Skin epidermis (tissue), 12 donors: ENCODE data around the gene CAMK1.

ENCODE experiments used
- H3K27ac ChIP-seq, 21 experiments: fragments of 200-600 bp; sonication (generic) in 11 of 21; one replicate each; pipeline ENCODE4 v1.5.0; 2020; ENCODE audit warnings: mild to moderate bottlenecking in 3 of 21, inconsistent platforms in 2 of 21, moderate library complexity in 2 of 21
- H3K4me3 ChIP-seq, 7 experiments: fragments of 200-600 bp; sonication (generic) in 2 of 7; one replicate each; pipeline ENCODE4 v1.5.0; 2020; ENCODE audit warnings: inconsistent platforms in 2 of 7, mild to moderate bottlenecking in 2 of 7, moderate library complexity in 1 of 7

Gene CAMK1

DNA sequence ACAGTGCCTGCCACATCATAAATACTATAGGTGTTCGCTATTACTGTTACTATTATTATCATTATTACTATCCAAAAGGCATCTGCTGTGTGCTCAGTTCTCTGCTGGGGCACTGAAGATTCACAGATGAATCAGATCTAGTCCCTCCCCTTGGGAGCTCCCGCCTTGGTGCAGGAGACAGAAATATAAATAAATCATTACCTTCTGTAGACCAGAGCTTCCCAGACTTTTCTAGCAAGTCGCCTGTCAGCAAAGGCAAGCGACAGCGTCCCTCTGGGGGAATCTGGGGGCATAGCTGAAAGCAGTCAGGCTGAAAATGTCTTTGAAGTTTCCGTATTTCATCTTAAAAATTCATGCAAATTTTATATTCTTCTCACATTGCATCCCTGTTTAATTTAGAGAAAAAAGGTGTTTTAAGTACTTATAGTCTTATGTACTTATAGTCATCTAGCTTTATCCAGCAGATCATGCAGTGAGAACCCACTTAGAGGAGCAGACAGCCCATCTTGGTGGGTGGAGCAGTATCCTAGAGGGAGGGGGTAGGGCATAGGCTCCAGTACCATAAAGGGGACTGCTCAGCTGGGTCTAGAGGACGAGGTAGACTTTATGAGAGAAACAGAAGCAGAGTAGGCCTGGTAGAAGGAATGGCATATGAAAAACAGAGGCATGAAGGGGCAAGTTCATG, 48.6 kb downstream of the CAMK1 start:
- H3K27ac ChIP-seq, result no peak overlapping the region

DNA sequence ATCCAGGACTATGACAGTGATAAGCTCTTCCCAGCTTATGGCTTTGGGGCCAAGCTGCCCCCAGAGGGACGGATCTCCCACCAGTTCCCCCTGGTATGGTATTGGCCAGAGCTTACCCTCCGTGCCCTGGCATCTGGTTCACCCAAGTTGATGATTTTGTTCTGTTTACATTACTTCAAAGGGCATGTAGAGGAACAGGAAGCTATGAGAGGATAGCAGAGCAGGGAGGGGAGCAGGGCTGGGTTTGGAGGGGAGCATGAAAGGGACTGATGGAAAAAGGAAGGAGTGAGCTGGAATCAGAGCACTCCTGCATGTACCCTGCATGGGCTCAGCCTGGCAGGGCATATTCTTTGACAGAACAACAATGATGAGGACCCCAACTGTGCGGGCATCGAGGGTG, 51.6 kb downstream of the CAMK1 start:
- no peak overlapping the region for H3K27ac ChIP-seq

More for the DNA sequence above, 48.6 kb downstream of the CAMK1 start:
- no peak overlapping the region for H3K4me3 ChIP-seq

DNA sequence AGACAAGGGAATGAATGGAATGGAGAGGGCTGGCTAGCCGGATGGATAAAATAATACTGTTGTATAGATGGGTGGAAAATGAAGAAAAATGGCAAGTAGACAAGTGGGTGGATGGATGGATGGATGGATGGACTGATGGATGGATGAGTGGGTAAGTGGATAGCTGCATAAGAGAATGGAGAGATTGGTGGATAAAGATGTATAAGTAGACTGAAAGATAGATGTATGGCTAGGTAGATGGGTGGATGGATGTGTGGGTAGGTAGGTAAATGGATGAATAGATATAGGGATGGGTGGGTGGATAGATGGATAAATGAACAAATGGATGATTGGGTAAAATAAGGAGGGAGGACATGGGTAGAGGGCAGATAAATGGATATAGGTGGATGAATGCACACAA, 52.2 kb downstream of the CAMK1 start:
- Histone ChIP-seq H3K4me3 (no peak overlapping the region), H3K27ac (no peak overlapping the region)

More for the DNA sequence above, 51.6 kb downstream of the CAMK1 start:
- no peak overlapping the region for H3K4me3 ChIP-seq

DNA sequence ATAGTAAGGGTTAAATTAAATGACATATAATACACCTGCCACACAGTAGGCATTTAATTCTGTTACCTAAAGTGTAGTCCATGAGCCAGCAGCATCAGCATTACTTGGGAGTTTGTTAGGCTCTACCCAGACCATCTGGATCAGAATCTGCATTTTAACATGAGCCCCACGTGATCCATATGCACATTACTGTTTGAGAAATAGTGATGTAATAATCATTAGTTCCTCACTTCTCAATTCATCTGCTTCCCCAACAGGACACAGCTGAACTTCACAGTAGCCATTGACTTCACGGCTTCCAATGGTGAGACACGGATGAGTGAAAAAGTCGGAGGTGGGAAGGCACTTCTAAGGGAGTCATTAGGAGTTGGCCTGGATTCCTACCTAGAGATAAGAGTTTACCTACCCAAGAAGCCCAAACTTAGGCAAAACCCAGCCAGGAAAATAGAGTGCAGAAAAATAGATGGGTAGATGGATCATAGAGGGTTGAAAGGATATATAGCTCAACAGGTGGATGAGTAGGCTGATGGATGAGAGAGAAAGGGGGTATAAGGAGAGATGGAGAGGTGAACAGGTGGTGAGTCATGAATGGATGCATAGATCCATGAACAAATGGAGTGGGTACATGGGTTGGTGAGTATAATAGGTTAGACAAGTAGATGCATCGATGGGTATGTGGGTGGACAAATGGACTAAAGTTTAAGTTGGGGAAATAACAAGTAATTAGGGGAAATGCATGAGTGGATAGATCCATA, 52.8 kb downstream of the CAMK1 start:
- H3K27ac ChIP-seq, result peak overlapping the region in 1 of 21 experiments; percentile 56
- H3K4me3 ChIP-seq, result no peak overlapping the region

DNA sequence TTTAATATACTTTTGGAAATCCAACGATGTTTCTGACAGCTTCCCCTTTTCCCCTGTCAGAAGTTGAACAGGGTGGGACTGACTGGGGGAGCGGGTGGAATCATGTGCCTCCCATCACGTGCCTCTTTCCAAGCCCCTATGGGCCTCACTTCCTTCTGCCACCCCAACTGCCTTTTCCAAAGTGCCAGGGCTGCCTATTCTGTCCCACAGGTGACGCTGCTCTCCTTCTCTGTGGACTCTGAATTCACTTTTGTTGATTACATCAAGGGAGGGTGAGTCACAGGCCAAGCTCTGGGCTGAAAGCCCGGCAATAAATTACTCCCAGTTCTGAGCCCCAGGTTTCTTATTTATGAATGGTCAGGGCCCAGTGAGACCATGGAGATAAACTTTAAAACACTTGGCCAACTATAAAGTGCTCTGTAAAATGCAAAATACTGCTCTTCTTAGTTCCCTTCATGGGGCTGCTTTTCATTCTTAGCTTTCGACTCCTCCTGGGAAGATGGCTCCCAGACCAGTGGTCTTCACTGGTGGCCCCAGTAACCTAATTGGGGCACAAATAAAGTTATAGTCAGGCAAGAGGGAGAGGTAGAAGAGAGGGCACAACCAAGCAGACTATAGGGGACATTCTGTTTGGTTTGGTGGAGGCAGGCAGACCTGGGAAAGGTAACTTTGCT, 53.8 kb downstream of the CAMK1 start:
- Histone ChIP-seq H3K27ac (peak overlapping the region in 5 of 21 experiments; percentile 11 to 62 (median 24)), H3K4me3 (no peak overlapping the region)

DNA sequence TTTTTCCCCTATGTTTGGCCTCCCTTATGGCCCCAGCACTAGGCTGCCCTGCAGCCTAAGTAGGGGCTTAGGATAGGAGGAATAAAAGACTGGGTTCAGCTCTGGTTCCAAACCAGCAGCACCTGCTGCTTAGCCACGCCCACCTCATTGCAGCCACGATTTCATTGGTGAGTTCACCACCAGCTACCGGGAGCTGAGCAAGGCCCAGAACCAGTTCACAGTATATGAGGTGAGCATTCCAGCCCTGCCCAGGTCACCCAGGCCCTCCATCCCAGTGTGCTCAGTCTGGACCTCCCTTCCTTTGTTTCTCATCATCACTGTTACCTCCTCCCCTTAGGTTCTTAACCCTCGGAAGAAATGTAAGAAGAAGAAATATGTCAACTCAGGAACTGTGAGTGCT, 54.6 kb downstream of the CAMK1 start:
- Histone ChIP-seq H3K4me3 (no peak overlapping the region), H3K27ac (peak overlapping the region in 1 of 21 experiments; percentile 62)

DNA sequence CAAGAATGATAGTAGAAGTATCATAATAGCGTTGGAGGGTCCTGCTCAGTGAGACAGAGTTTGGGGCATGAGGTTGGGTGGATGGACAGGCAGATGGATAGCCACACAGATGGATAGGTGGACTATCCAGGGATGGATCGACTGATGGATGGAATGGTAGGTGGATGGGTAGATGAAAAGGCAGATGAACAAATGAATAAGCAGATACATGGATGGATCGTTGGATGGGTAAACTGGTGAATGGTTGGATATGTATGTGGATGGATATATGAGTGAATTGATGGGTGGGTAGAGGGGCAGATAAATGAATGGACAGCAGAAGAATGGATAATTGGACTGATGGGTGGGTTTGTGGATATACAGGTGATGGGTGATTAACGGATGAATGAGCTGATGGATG, 56.6 kb downstream of the CAMK1 start:
- Histone ChIP-seq H3K4me3 (no peak overlapping the region), H3K27ac (no peak overlapping the region)

DNA sequence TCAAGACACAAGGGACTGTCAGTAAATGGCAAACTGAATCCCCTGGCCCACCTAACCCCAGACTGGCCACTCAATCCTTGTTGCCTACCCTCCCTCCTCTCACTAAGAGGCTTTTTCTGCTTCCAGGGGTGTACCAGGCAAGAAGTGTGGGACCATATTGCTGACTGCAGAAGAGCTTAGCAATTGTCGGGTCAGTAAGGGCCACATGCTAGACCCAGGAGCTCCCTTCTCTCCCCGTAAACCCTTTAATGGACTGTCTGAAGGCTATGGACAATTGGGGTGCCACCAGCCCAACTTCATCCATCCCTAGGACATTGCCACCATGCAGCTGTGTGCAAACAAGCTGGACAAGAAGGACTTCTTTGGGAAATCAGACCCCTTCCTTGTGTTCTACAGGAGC, 57.3 kb downstream of the CAMK1 start:
- no peak overlapping the region for H3K4me3 ChIP-seq

DNA sequence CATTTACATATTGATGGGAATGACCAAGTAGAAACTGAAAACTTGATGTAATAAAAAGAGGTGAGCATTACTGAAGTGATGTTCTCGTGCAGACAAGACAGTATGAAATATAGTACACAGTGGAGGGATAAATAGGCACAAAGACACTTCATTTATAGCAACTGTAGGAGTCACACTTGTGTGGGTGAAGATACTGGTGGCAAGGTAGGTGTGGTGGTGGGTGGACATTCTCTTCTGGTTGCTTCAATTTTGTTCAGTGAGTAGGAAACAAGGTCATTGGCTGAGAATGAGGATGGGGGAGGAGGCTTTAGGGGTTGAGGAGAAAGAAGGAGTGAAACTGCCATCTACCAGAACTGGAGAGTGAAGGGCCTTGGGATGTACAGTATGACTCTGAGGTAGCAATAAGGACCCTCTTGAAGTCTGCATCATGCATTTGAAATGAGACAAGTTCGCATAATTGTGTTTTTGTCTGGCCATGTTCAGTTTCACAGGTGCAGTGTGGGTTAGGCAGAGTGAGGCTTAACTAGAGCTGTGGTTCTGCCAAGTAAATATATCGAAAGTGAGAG, 59.5 kb downstream of the CAMK1 start:
- no peak overlapping the region for H3K4me3 ChIP-seq
- no peak overlapping the region for H3K27ac ChIP-seq

More for the DNA sequence above, 57.3 kb downstream of the CAMK1 start:
- no peak overlapping the region for H3K27ac ChIP-seq
